A673 (cell line): ENCODE results near the gene TMEM63B. TPM values are rescaled to one million over a fixed set of nuclear protein-coding genes. Genes with fewer than 3 reads are reported as not detected.

Source experiments
- BruUV-seq: library from RNA; stranded (reverse); fragments of 400-500 nt; replicated peaks from 2 replicates; lab custom pipeline; 2021; lab: Mats Ljungman, UMichigan
- CTCF ChIA-PET: fragments of 300-600 bp; sonication (Branson Sonifier 250); formaldehyde crosslinking; loops from one replicate; lab custom pipeline; 2022; ENCODE audit warnings: antibody characterized with exemption; lab: Charles Lee
- POLR2A ChIA-PET: fragments of 300-600 bp; sonication (Branson Sonifier 250); formaldehyde crosslinking; loops from one replicate; lab custom pipeline; 2022; ENCODE audit warnings: antibody characterized with exemption; ENCODE audit not compliant: low non-redundant PET; lab: Charles Lee
- DNase-seq: peaks from one replicate; pipeline ENCODE4 v3.0.0-alpha.2; 2015; ENCODE audit warnings: low spot score
- H3K27ac ChIP-seq: fragments of 200-600 bp; sonication (generic); 2 replicates; pipeline ENCODE4 v1.5.1; 2016; ENCODE audit warnings: mixed run types, low read depth, mild to moderate bottlenecking, mixed read lengths, antibody characterized with exemption, low read length; ENCODE audit not compliant: poor library complexity, severe bottlenecking
- H3K27me3 ChIP-seq: fragments of 200-600 bp; sonication (generic); replicated peaks from 2 replicates; pipeline ENCODE4 v1.6.1; 2017; ENCODE audit warnings: mixed run types, low read depth, mild to moderate bottlenecking, mixed read lengths, antibody characterized with exemption, low read length; ENCODE audit not compliant: insufficient read depth, poor library complexity
- H3K36me3 ChIP-seq: fragments of 200-600 bp; sonication (generic); 2 replicates; pipeline ENCODE4 v1.6.1; 2016; ENCODE audit warnings: mixed run types, mild to moderate bottlenecking, mixed read lengths, antibody characterized with exemption, low read length; ENCODE audit not compliant: insufficient read depth, poor library complexity, severe bottlenecking
- H3K4me1 ChIP-seq: fragments of 200-600 bp; sonication (generic); 2 replicates; pipeline ENCODE4 v1.6.1; 2017; ENCODE audit warnings: mixed run types, mild to moderate bottlenecking, mixed read lengths, antibody characterized with exemption, low read length; ENCODE audit not compliant: insufficient read depth, poor library complexity, severe bottlenecking
- H3K4me3 ChIP-seq: fragments of 200-600 bp; sonication (generic); 2 replicates; pipeline ENCODE4 v1.5.1; 2016; ENCODE audit warnings: low read depth, mixed run types, mild to moderate bottlenecking, mixed read lengths, low read length; ENCODE audit not compliant: poor library complexity, severe bottlenecking
- H3K9me3 ChIP-seq: fragments of 200-600 bp; sonication (generic); 2 replicates; pipeline ENCODE4 v1.6.1; 2016; ENCODE audit warnings: mixed run types, low read depth, mild to moderate bottlenecking, mixed read lengths, antibody characterized with exemption, low read length; ENCODE audit not compliant: poor library complexity, severe bottlenecking
- CTCF ChIP-seq: fragments of 300-800, 200-600 bp; sonication (generic); conservative IDR thresholded peaks from 2 replicates; pipeline ENCODE4 v1.5.1; 2017; ENCODE audit warnings: low read depth, mild to moderate bottlenecking, antibody characterized with exemption, low read length, moderate library complexity, mixed read lengths
- EZH2 ChIP-seq: fragments of 200-600 bp; sonication (generic); IDR thresholded peaks from 2 replicates; pipeline ENCODE4 v1.6.1; 2017; ENCODE audit warnings: borderline replicate concordance, low read depth, mild to moderate bottlenecking, mixed read lengths, antibody characterized with exemption, low read length; ENCODE audit not compliant: poor library complexity, severe bottlenecking
- intact Hi-C: fragments of 100-400 bp; cut with micrococcal nuclease; formaldehyde crosslinking; loops from one replicate; pipeline ENCODE4 v1.10.0; 2022; ENCODE audit not compliant: unreplicated experiment
- total RNA-seq: library from RNA; stranded (reverse); gene quantifications from 2 replicates; pipeline ENCODE4 v1.2.3, GENCODE V29; 2021

The TMEM63B gene
- total RNA-seq, 1 experiment from 2014 or later = 32.0 TPM

GRCh38 chr6:44172731-44173500, 45.6 kb downstream of the TMEM63B start:
- no peaks in the 10 kb centered on the region for H3K27me3 ChIP-seq
- TF ChIP-seq CTCF (peak; percentile 97), EZH2 (no peak)
- H3K4me3 ChIP-seq = no peak overlapping the region
- CTCF ChIA-PET = interaction anchor here (0.5 to 1.3 kb wide), 5 partner anchors 15 to 238 kb away, joined by 3 to 7 read pairs (median 4); partner anchors contain the start of genes CAPN11 and SLC35B2
- peak; percentile 85 for DNase-seq
- POLR2A ChIA-PET = interaction anchor here (0.5 kb wide), 1 partner anchor 79 kb away, joined by 3 read pairs; no protein-coding TSS in a partner anchor
- no peaks in the 10 kb centered on the region for H3K36me3 ChIP-seq
- no peak overlapping the region for H3K27ac ChIP-seq
- no peaks in the 10 kb centered on the region for H3K9me3 ChIP-seq
- intact Hi-C loops = loop anchor here (1.0 to 2.0 kb wide), 2 partner anchors 65 to 166 kb away; no protein-coding TSS in a partner anchor
- H3K4me1 ChIP-seq = no peaks in the 10 kb centered on the region
- BruUV-seq = no TSS peak

- TF ChIP-seq CTCF = no peak
- no peak for TF ChIP-seq EZH2
- POLR2A ChIA-PET = interaction anchor here (0.6 kb wide), 1 partner anchor 230 kb away, joined by 5 read pairs; no protein-coding TSS in a partner anchor
- no peaks in the 10 kb centered on the region for H3K4me1 ChIP-seq
- no peaks in the 10 kb centered on the region for H3K36me3 ChIP-seq
- CTCF ChIA-PET = no interaction called here
- no peak overlapping the region for H3K4me3 ChIP-seq
- BruUV-seq = no TSS peak
- no peaks in the 10 kb centered on the region for H3K27me3 ChIP-seq
- intact Hi-C loops = no loop called here
- H3K9me3 ChIP-seq = no peaks in the 10 kb centered on the region
- no peak for DNase-seq
- no peak overlapping the region for H3K27ac ChIP-seq
Measured at GRCh38 chr6:44176130-44176761, 48.9 kb downstream of the TMEM63B start.

GRCh38 chr6:44176762-44177509, 49.6 kb downstream of the TMEM63B start:
- CTCF ChIA-PET = interaction anchor here (0.5 kb wide), 1 partner anchor 80 kb away, joined by 4 read pairs; no protein-coding TSS in a partner anchor
- POLR2A ChIA-PET = interaction anchor here (0.6 kb wide), 1 partner anchor 230 kb away, joined by 5 read pairs; no protein-coding TSS in a partner anchor
- DNase-seq = no peak
- Histone ChIP-seq H3K36me3 (no peaks in the 10 kb centered on the region), H3K4me1 (no peaks in the 10 kb centered on the region), H3K27ac (no peak overlapping the region), H3K27me3 (no peaks in the 10 kb centered on the region), H3K4me3 (no peak overlapping the region), H3K9me3 (no peaks in the 10 kb centered on the region)
- intact Hi-C loops = no loop called here
- TF ChIP-seq EZH2 = no peak
- no TSS peak for BruUV-seq
